CD4-positive, alpha-beta T cell (primary cell): ENCODE measurements around the gene OPRD1. TPM values are rescaled to one million over a fixed set of nuclear protein-coding genes. Genes with fewer than 3 reads are reported as not detected.

ENCODE experiments used
- ATAC-seq: fragments of 200-7000 bp; cut with Tn5 transposase; one replicate; pipeline ENCODE4 v1.10.0; 2022; ENCODE audit warnings: mild to moderate bottlenecking; ENCODE audit not compliant: poor library complexity
- CTCF ChIA-PET: fragments of 350-600 bp; sonication (Branson Sonifier 250); formaldehyde crosslinking; loops from one replicate; lab custom pipeline; 2021; ENCODE audit warnings: antibody characterized with exemption, inconsistent platforms; lab: Charles Lee
- POLR2A ChIA-PET: fragments of 350-600 bp; sonication (Branson Sonifier 250); formaldehyde crosslinking; loops from one replicate; lab custom pipeline; 2021; ENCODE audit warnings: antibody characterized with exemption, inconsistent platforms; lab: Charles Lee
- DNase-seq, 14 experiments: peaks; one replicate each; pipeline ENCODE4 v3.0.0-alpha.2; 2013 to 2020; ENCODE audit warnings: mixed read lengths in 2 of 14
- H3K27ac ChIP-seq, 2 donors: one replicate each; pipeline versions ENCODE4 v1.5.1 to v1.7.0; 2013; ENCODE audit warnings: low read length in 2 of 2, low read depth in 1 of 2, mild to moderate bottlenecking in 1 of 2
- H3K27me3 ChIP-seq, 2 experiments: 1 replicate in 1 of 2; 2 replicates in 1 of 2; pipeline versions ENCODE4 v1.6.1 to v1.7.0; 2013; ENCODE audit warnings: low read length in 2 of 2, control low read depth in 1 of 2, mild to moderate bottlenecking in 1 of 2, moderate library complexity in 1 of 2; ENCODE audit not compliant: insufficient read depth in 2 of 2, control insufficient read depth in 1 of 2
- H3K36me3 ChIP-seq: one replicate; pipeline ENCODE4 v1.6.1; 2013; ENCODE audit warnings: low read length, control low read depth; ENCODE audit not compliant: insufficient read depth
- H3K4me1 ChIP-seq: one replicate; pipeline ENCODE4 v1.6.1; 2013; ENCODE audit warnings: low read length, control low read depth; ENCODE audit not compliant: insufficient read depth
- H3K4me3 ChIP-seq: one replicate; pipeline ENCODE4 v1.5.1; 2013; ENCODE audit warnings: mild to moderate bottlenecking, low read length, moderate library complexity
- H3K9me3 ChIP-seq, 2 experiments: 1 replicate in 1 of 2; 2 replicates in 1 of 2; pipeline versions ENCODE4 v1.6.1 to v1.7.0; 2013; ENCODE audit warnings: low read length in 2 of 2, mild to moderate bottlenecking in 2 of 2, control low read depth in 1 of 2, moderate library complexity in 1 of 2; ENCODE audit not compliant: control insufficient read depth in 1 of 2, insufficient read depth in 1 of 2
- H3K27ac Mint-ChIP-seq: one replicate; pipeline ENCODE4 v1.8.0; 2020; ENCODE audit warnings: mixed read lengths
- H3K27me3 Mint-ChIP-seq: one replicate; pipeline ENCODE4 v1.8.0; 2021; ENCODE audit warnings: mixed read lengths
- H3K36me3 Mint-ChIP-seq: one replicate; pipeline ENCODE4 v1.8.0; 2021; ENCODE audit warnings: low read depth, mixed read lengths
- H3K4me1 Mint-ChIP-seq: one replicate; pipeline ENCODE4 v1.8.0; 2021; ENCODE audit warnings: low read depth, mixed read lengths
- H3K4me3 Mint-ChIP-seq: one replicate; pipeline ENCODE4 v1.8.0; 2020; ENCODE audit warnings: mild to moderate bottlenecking, mixed read lengths
- H3K9me3 Mint-ChIP-seq: one replicate; pipeline ENCODE4 v1.8.0; 2020; ENCODE audit warnings: mixed read lengths
- intact Hi-C, 2 experiments: fragments of 100-400 bp; cut with DNase I in 1 of 2; cut with micrococcal nuclease in 1 of 2; formaldehyde crosslinking; loops; one replicate each; pipeline versions ENCODE4 v1.15.1 to v1.9.0; 2023 to 2025; cut with DNase I, micrococcal nuclease
- total RNA-seq, 174 experiments: library from RNA in 2 of 174; stranded (reverse) in 2 of 174; gene quantifications; one replicate each; pipeline ENCODE4 v1.2.3 and lab custom pipeline; 2021 to 2026
- TF ChIP-seq, protein P1 (sequence below): fragments of 200-600 bp; IDR thresholded peaks from one replicate; pipeline ENCODE4 v1.8.0; 2022; ENCODE audit warnings: antibody characterized with exemption, mild to moderate bottlenecking

OPRD1 gene
- total RNA-seq, 2 experiments from 2014 or later = not detected

DNA sequence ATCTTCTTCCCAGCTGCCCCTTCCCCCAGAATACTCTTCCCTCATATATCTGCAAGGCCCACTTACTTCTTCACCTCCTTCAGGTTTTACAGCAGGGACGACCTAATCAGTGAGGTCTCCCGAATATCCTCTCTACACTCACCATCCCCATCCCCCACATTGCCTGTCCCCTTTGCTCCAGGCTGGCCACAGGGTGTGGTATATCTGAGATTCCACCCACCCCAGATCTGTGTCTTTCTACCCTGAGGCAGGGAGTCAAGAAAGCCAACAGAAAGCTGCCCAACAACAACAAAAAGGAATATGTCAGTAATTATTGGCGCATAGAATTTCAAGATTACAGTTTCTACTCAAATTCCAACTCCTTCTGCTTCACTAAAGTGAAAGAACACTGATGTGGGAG, 30.0 kb upstream of the OPRD1 start:
- Histone ChIP-seq H3K4me3 (no peak overlapping the region), H3K27ac (no peak overlapping the region), H3K27me3 (no peaks in the 10 kb centered on the region), H3K4me1 (peaks cover 5% of the 10 kb centered on the region), H3K36me3 (no peaks in the 10 kb centered on the region), H3K9me3 (no peaks in the 10 kb centered on the region)
- no peaks in the 10 kb centered on the region for H3K27me3 Mint-ChIP-seq
- no peak overlapping the region for H3K4me3 Mint-ChIP-seq
- H3K27ac Mint-ChIP-seq = no peak overlapping the region
- intact Hi-C loops = no loop called here
- TF ChIP-seq, protein P1, sequence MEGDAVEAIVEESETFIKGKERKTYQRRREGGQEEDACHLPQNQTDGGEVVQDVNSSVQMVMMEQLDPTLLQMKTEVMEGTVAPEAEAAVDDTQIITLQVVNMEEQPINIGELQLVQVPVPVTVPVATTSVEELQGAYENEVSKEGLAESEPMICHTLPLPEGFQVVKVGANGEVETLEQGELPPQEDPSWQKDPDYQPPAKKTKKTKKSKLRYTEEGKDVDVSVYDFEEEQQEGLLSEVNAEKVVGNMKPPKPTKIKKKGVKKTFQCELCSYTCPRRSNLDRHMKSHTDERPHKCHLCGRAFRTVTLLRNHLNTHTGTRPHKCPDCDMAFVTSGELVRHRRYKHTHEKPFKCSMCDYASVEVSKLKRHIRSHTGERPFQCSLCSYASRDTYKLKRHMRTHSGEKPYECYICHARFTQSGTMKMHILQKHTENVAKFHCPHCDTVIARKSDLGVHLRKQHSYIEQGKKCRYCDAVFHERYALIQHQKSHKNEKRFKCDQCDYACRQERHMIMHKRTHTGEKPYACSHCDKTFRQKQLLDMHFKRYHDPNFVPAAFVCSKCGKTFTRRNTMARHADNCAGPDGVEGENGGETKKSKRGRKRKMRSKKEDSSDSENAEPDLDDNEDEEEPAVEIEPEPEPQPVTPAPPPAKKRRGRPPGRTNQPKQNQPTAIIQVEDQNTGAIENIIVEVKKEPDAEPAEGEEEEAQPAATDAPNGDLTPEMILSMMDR = no peak
- CTCF ChIA-PET = interaction anchor here (1.0 kb wide), 1 partner anchor 95 kb away, joined by 5 read pairs; no protein-coding TSS in a partner anchor
- no peak for DNase-seq
- no peak for ATAC-seq
- no peaks in the 10 kb centered on the region for H3K9me3 Mint-ChIP-seq
- POLR2A ChIA-PET = no interaction called here
- H3K4me1 Mint-ChIP-seq = peaks cover 5% of the 10 kb centered on the region
- no peaks in the 10 kb centered on the region for H3K36me3 Mint-ChIP-seq

DNA sequence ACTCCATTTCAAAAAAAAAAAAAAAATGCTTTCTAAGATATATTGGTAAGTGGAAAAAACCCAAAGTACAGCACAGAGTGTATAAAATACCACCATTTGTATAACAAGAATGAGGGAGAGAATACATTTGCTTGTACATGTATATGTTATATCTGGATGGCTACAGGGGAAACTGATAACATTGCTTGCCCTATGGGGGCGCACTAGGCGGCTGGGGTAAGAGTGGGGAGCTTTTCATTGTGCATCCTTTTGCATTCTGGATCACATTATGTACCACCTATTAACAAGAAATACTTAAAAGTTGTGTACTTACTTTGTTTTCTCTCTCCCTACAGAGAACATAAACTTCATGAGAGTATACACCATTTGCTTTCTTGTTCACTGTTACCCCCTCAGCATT, 28.6 kb upstream of the OPRD1 start:
- Histone ChIP-seq H3K4me3 (no peak overlapping the region), H3K36me3 (no peaks in the 10 kb centered on the region), H3K4me1 (peaks cover 5% of the 10 kb centered on the region), H3K9me3 (no peaks in the 10 kb centered on the region), H3K27me3 (no peaks in the 10 kb centered on the region), H3K27ac (no peak overlapping the region)
- Mint-ChIP-seq H3K27ac (no peak overlapping the region), H3K4me3 (no peak overlapping the region), H3K36me3 (no peaks in the 10 kb centered on the region), H3K4me1 (peaks cover 5% of the 10 kb centered on the region), H3K27me3 (no peaks in the 10 kb centered on the region), H3K9me3 (no peaks in the 10 kb centered on the region)
- DNase-seq (no peak), ATAC-seq (no peak)
- CTCF ChIA-PET = interaction anchor here (0.7 to 5.2 kb wide), 3 partner anchors 8 to 93 kb away, joined by 3 to 40 read pairs (median 6); no protein-coding TSS in a partner anchor
- TF ChIP-seq, protein P1 = no peak
- intact Hi-C loops = no loop called here
- POLR2A ChIA-PET = interaction anchor here (2.3 kb wide), 1 partner anchor 8 kb away, joined by 15 read pairs; no protein-coding TSS in a partner anchor

DNA sequence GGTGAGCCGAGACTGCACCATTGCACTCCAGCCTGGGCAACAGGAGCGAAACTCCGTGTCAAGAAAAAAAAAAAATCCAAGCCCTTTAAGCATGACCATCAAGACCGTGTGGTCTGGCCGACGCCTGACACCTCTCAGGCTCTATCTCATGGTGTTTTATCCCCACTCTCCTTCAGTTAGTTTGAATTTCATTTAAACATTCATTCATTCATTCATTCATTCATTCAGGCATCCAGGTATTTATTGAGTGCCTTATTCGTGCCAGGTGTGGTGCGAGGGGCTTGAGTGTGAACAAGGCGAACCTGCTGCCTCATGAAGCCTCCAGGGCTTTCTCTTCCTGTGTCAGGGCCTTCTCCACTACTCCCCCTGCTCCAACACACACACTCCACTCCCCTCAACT, 22.6 kb upstream of the OPRD1 start:
- Histone ChIP-seq H3K27me3 (no peaks in the 10 kb centered on the region), H3K27ac (no peak overlapping the region), H3K36me3 (no peaks in the 10 kb centered on the region), H3K4me3 (no peak overlapping the region), H3K9me3 (no peaks in the 10 kb centered on the region), H3K4me1 (peaks cover 5% of the 10 kb centered on the region)
- no peak for DNase-seq
- Mint-ChIP-seq H3K4me3 (no peak overlapping the region), H3K9me3 (no peaks in the 10 kb centered on the region), H3K36me3 (no peaks in the 10 kb centered on the region), H3K27me3 (peaks cover 6% of the 10 kb centered on the region), H3K4me1 (peaks cover 5% of the 10 kb centered on the region), H3K27ac (no peak overlapping the region)
- intact Hi-C loops = loop anchor here (5.0 kb wide), 1 partner anchor 243 kb away; no protein-coding TSS in a partner anchor
- TF ChIP-seq, protein P1 = no peak
- ChIA-PET CTCF (no interaction called here), POLR2A (no interaction called here)
- ATAC-seq = no peak
